Tongue (tissue), 2 donors: ENCODE data around the gene GPR39. TPM values are rescaled to one million over a fixed set of nuclear protein-coding genes. Genes with fewer than 3 reads are reported as not detected.

Experiments used
- DNase-seq: peaks from one replicate; pipeline ENCODE4 v3.0.0-alpha.2; 2015
- total RNA-seq: library from RNA; depleted of rRNA; stranded (reverse); fragments of >200 nt; gene quantifications from one replicate; pipeline ENCODE4 v1.2.3, GENCODE V29; 2014

Gene GPR39
- total RNA-seq, 1 donor from 2014 or later, result 0.10 TPM

GRCh38 chr2:132642415-132642814 lies 225.8 kb downstream of the GPR39 start:
- DNase-seq, result no peak

GRCh38 chr2:132645176-132645575 lies 228.6 kb downstream of the GPR39 start:
- no peak for DNase-seq

GRCh38 chr2:132645722-132646539 lies 229.3 kb downstream of the GPR39 start:
- DNase-seq, result no peak

- DNase-seq, result no peak
Measured at GRCh38 chr2:132646540-132647108, 230.0 kb downstream of the GPR39 start.

- no peak for DNase-seq
Measured at GRCh38 chr2:132651115-132652045, 234.8 kb downstream of the GPR39 start.

- no peak for DNase-seq
Measured at GRCh38 chr2:132652474-132652873, 235.9 kb downstream of the GPR39 start.

GRCh38 chr2:132654335-132654734 lies 237.7 kb downstream of the GPR39 start:
- no peak for DNase-seq

- no peak for DNase-seq
Measured at GRCh38 chr2:132654968-132655367, 238.4 kb downstream of the GPR39 start.

GRCh38 chr2:132656266-132656975 lies 239.8 kb downstream of the GPR39 start:
- peak; percentile 55 for DNase-seq

- DNase-seq, result no peak
Measured at GRCh38 chr2:132659331-132659730, 242.7 kb downstream of the GPR39 start.

GRCh38 chr2:132662732-132663131 lies 246.1 kb downstream of the GPR39 start:
- DNase-seq, result peak; percentile 56

- no peak for DNase-seq
Measured at GRCh38 chr2:132664096-132664495, 247.5 kb downstream of the GPR39 start.

- no peak for DNase-seq
Measured at GRCh38 chr2:132665401-132666140, 249.0 kb downstream of the GPR39 start.

- no peak for DNase-seq
Measured at GRCh38 chr2:132667706-132668105, 251.1 kb downstream of the GPR39 start.

GRCh38 chr2:132668189-132668823 lies 251.7 kb downstream of the GPR39 start:
- peak; percentile 35 for DNase-seq

GRCh38 chr2:132668987-132669907 lies 252.6 kb downstream of the GPR39 start:
- DNase-seq, result peak; percentile 41

- DNase-seq, result peak; percentile 42
Measured at GRCh38 chr2:132669908-132670495, 253.4 kb downstream of the GPR39 start, which contains the start of gene LYPD1. Gene LYPD1, minus strand, starts transcription at chr2:132670205. Its CDS starts 273 bp downstream, at chr2:132669932.

- peak; percentile 24 for DNase-seq
Measured at GRCh38 chr2:132670496-132671150, 254.0 kb downstream of the GPR39 start.
